ENCODE measurements around the gene PRPF19.

The PRPF19 gene

DNA sequence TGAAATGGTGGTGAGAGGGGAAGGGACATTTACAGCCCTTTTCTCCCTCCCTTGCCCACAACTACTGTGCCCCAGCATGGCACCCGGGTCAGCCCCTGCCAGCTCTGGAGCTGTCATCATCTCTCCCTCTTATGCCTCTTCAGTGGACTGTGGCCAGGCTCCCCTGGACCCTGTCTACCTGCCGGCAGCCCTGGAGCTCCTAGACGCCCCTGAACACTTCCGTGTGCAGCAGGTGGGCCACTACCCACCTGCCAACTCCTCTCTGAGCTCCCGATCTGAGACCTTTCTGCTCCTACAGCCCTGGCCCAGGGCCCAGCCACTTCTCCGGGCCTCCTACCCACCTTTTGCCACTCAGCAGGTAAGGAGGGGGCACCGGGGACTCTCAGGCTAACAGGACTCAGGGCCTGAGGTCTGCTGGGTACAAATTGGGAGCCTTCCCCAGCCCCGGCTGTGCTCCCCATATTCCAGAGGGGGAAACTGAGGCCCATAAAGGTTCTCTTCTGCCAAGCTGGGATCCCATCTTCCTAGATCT is 20.7 kb upstream of the PRPF19 start:
- Histone ChIP-seq H3K4me2 (ENCODE audit: low read depth, low read length, poor library complexity, severe bottlenecking) (no peak overlapping the region), H4K20me1 (ENCODE audit: low read depth, low read length) (no peaks in the 10 kb centered on the region), H3K79me2 (ENCODE audit: insufficient read depth, low read length) (no peaks in the 10 kb centered on the region), H3K9ac (ENCODE audit: low read length) (no peak overlapping the region), H3K36me3 (ENCODE audit: low read length) (no peaks in the 10 kb centered on the region), H3K9me3 (ENCODE audit: insufficient read depth, low read length) (no peaks in the 10 kb centered on the region), H3F3A (ENCODE audit: insufficient read depth) (peaks cover 2% of the 10 kb centered on the region), H3K27ac (ENCODE audit: low read depth, low read length) (no peak overlapping the region), H3K4me3 (ENCODE audit: insufficient read depth, low read length, poor library complexity, severe bottlenecking) (no peak overlapping the region), H3K9me2 (replicated peaks; ENCODE audit: insufficient read depth, low read length) (no peaks in the 10 kb centered on the region), H3K27me3 (ENCODE audit: low read length) (no peaks in the 10 kb centered on the region), H2AFZ (ENCODE audit: low read depth, low read length, severe bottlenecking) (no peak overlapping the region)
- TF ChIP-seq, protein P1, sequence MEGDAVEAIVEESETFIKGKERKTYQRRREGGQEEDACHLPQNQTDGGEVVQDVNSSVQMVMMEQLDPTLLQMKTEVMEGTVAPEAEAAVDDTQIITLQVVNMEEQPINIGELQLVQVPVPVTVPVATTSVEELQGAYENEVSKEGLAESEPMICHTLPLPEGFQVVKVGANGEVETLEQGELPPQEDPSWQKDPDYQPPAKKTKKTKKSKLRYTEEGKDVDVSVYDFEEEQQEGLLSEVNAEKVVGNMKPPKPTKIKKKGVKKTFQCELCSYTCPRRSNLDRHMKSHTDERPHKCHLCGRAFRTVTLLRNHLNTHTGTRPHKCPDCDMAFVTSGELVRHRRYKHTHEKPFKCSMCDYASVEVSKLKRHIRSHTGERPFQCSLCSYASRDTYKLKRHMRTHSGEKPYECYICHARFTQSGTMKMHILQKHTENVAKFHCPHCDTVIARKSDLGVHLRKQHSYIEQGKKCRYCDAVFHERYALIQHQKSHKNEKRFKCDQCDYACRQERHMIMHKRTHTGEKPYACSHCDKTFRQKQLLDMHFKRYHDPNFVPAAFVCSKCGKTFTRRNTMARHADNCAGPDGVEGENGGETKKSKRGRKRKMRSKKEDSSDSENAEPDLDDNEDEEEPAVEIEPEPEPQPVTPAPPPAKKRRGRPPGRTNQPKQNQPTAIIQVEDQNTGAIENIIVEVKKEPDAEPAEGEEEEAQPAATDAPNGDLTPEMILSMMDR (IDR thresholded peaks at IDR 0.05; ENCODE audit: insufficient read depth, low read length, poor library complexity, severe bottlenecking): no peak
- TF ChIP-seq EZH2phosphoT487 (conservative IDR thresholded peaks at IDR 0.05; ENCODE audit: low read length): no peak

DNA sequence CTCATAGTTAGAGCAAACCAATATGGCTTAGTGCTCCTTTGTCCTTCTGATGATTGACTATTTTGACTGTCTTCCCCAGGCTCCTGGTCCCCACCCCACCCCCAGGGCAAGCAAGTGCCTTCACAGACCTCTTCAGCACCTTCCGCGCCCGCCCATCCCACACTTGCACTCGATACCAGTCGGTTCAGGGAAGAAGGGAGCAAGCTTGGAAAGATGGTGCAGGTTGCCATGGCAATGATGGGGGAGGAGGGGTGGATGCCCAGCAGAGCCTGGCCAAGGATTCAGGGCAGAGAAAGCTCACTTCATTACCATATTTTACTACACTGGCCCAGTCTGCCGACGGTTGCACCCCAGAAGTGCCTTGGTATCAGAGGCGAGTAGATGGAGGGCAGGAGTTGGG is 20.1 kb upstream of the PRPF19 start:
- Histone ChIP-seq H3K4me2 (ENCODE audit: low read depth, low read length, poor library complexity, severe bottlenecking) (no peak overlapping the region), H3K9me2 (replicated peaks; ENCODE audit: insufficient read depth, low read length) (no peaks in the 10 kb centered on the region), H3K9ac (ENCODE audit: low read length) (no peak overlapping the region), H3K27me3 (ENCODE audit: low read length) (no peaks in the 10 kb centered on the region), H3K4me3 (ENCODE audit: insufficient read depth, low read length, poor library complexity, severe bottlenecking) (no peak overlapping the region), H3K36me3 (ENCODE audit: low read length) (no peaks in the 10 kb centered on the region), H3F3A (ENCODE audit: insufficient read depth) (no peaks in the 10 kb centered on the region), H2AFZ (ENCODE audit: low read depth, low read length, severe bottlenecking) (no peak overlapping the region), H3K79me2 (ENCODE audit: insufficient read depth, low read length) (no peaks in the 10 kb centered on the region), H3K27ac (ENCODE audit: low read depth, low read length) (no peak overlapping the region), H4K20me1 (ENCODE audit: low read depth, low read length) (no peaks in the 10 kb centered on the region), H3K9me3 (ENCODE audit: insufficient read depth, low read length) (no peaks in the 10 kb centered on the region)
- TF ChIP-seq, protein P1 (IDR thresholded peaks at IDR 0.05; ENCODE audit: insufficient read depth, low read length, poor library complexity, severe bottlenecking): no peak
- no peak for TF ChIP-seq EZH2phosphoT487 (conservative IDR thresholded peaks at IDR 0.05; ENCODE audit: low read length)

DNA sequence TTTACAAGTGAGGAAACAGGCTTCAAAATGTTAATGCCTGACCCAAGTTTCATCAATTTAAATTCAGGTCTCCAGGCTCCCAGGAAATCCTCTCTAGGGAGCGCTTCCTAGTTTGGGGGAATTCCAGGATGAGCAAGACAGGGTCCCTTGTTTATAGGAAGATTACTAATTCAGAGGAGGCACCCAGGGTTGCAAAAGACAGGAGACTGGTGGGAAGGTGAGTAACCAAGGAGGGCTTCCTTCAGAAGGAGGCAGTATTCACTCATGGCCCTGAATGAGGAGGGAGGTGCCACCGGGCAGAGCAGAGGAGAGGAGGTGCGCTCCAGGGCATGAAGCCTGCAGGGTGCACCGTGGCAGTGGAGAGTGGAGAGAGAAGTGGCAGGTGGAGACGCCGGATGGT is 19.5 kb upstream of the PRPF19 start:
- no peak overlapping the region for H3K27ac ChIP-seq (ENCODE audit: low read depth, low read length)
- H3K9me3 ChIP-seq (ENCODE audit: insufficient read depth, low read length): no peaks in the 10 kb centered on the region
- no peaks in the 10 kb centered on the region for H3K36me3 ChIP-seq (ENCODE audit: low read length)
- no peak overlapping the region for H2AFZ ChIP-seq (ENCODE audit: low read depth, low read length, severe bottlenecking)
- no peaks in the 10 kb centered on the region for H4K20me1 ChIP-seq (ENCODE audit: low read depth, low read length)
- no peak overlapping the region for H3K4me3 ChIP-seq (ENCODE audit: insufficient read depth, low read length, poor library complexity, severe bottlenecking)
- no peaks in the 10 kb centered on the region for H3K27me3 ChIP-seq (ENCODE audit: low read length)
- no peak overlapping the region for H3K4me2 ChIP-seq (ENCODE audit: low read depth, low read length, poor library complexity, severe bottlenecking)
- H3K9ac ChIP-seq (ENCODE audit: low read length): no peak overlapping the region
- TF ChIP-seq, protein P1 (IDR thresholded peaks at IDR 0.05; ENCODE audit: insufficient read depth, low read length, poor library complexity, severe bottlenecking): no peak
- no peak for TF ChIP-seq EZH2phosphoT487 (conservative IDR thresholded peaks at IDR 0.05; ENCODE audit: low read length)
- H3K79me2 ChIP-seq (ENCODE audit: insufficient read depth, low read length): no peaks in the 10 kb centered on the region
- no peaks in the 10 kb centered on the region for H3K9me2 ChIP-seq (replicated peaks; ENCODE audit: insufficient read depth, low read length)
- H3F3A ChIP-seq (ENCODE audit: insufficient read depth): no peaks in the 10 kb centered on the region

Measured in SU-DHL-6 (cell line).